B cell (primary cell): ENCODE results near the gene NAP1L5.

Experiments
- CTCF ChIP-seq: fragments of 200-600 bp; IDR thresholded peaks from one replicate; pipeline ENCODE4 v1.8.0; 2022; ENCODE audit warnings: antibody characterized with exemption, mild to moderate bottlenecking
- EZH2 ChIP-seq: IDR thresholded peaks from 2 replicates; pipeline ENCODE4 v1.6.1; 2012; ENCODE audit warnings: borderline replicate concordance, low read depth, mild to moderate bottlenecking, moderate library complexity, low read length; ENCODE audit not compliant: insufficient read depth, poor library complexity, severe bottlenecking

- TF ChIP-seq CTCF (no peak), EZH2 (no peak)
Observed at GRCh38 chr4:88742561-88742960, 44.9 kb upstream of the NAP1L5 start.
